Neural progenitor cell (in vitro differentiated cells): ENCODE data around the gene PSD2. TPM values are rescaled to one million over a fixed set of nuclear protein-coding genes. Genes with fewer than 3 reads are reported as not detected.
A peak's percentile ranks its signal among the peaks of the same experiment; 100 is the strongest.

Experiments
- DNase-seq: peaks from one replicate; pipeline ENCODE4 v3.0.0-alpha.2; 2016; ENCODE audit warnings: low spot score
- H2AFZ ChIP-seq: fragments of 200-600 bp; sonication (generic); replicated peaks from 2 replicates; pipeline ENCODE4 v1.6.1; 2016; ENCODE audit warnings: antibody characterized with exemption
- H3F3A ChIP-seq: fragments of 200-600 bp; sonication (generic); 2 replicates; pipeline ENCODE4 v1.6.1; 2016; ENCODE audit warnings: antibody characterized with exemption, low read depth
- H3K27ac ChIP-seq: fragments of 200-600 bp; sonication (generic); 2 replicates; pipeline ENCODE4 v1.5.1; 2016; ENCODE audit warnings: mild to moderate bottlenecking
- H3K27me3 ChIP-seq: fragments of 200-600 bp; sonication (generic); 2 replicates; pipeline ENCODE4 v1.6.1; 2016; ENCODE audit warnings: mild to moderate bottlenecking, moderate library complexity
- H3K36me3 ChIP-seq: fragments of 200-600 bp; sonication (generic); 2 replicates; pipeline ENCODE4 v1.5.1; 2016
- H3K4me1 ChIP-seq: fragments of 200-600 bp; sonication (generic); 2 replicates; pipeline ENCODE4 v1.6.1; 2016; ENCODE audit warnings: mixed run types
- H3K4me2 ChIP-seq: fragments of 200-600 bp; sonication (generic); 2 replicates; pipeline ENCODE4 v1.6.1; 2016
- H3K4me3 ChIP-seq: fragments of 200-600 bp; sonication (generic); 2 replicates; pipeline ENCODE4 v1.5.1; 2016
- H3K79me2 ChIP-seq: fragments of 200-600 bp; sonication (generic); 2 replicates; pipeline ENCODE4 v1.6.1; 2016; ENCODE audit warnings: low read depth
- H3K9ac ChIP-seq: fragments of 200-600 bp; sonication (generic); 2 replicates; pipeline ENCODE4 v1.6.1; 2016
- H3K9me3 ChIP-seq: fragments of 200-600 bp; sonication (generic); 2 replicates; pipeline ENCODE4 v1.5.1; 2016; ENCODE audit warnings: low read depth
- H4K20me1 ChIP-seq: fragments of 200-600 bp; sonication (generic); 2 replicates; pipeline ENCODE4 v1.6.1; 2016; ENCODE audit warnings: low read depth
- H3K27ac Mint-ChIP-seq: 3 replicates; pipeline ENCODE4 v1.8.0; 2021; ENCODE audit warnings: mixed read lengths
- H3K27me3 Mint-ChIP-seq: 2 replicates; pipeline ENCODE4 v1.8.0; 2022; ENCODE audit warnings: low read depth, mild to moderate bottlenecking, inconsistent platforms, moderate library complexity, mixed read lengths; ENCODE audit not compliant: insufficient read depth
- H3K36me3 Mint-ChIP-seq: 3 replicates; pipeline ENCODE4 v1.8.0; 2021; ENCODE audit warnings: mixed read lengths
- H3K4me1 Mint-ChIP-seq: 3 replicates; pipeline ENCODE4 v1.8.0; 2021; ENCODE audit warnings: mixed read lengths
- H3K4me3 Mint-ChIP-seq: 3 replicates; pipeline ENCODE4 v1.8.0; 2021; ENCODE audit warnings: mild to moderate bottlenecking, moderate library complexity, mixed read lengths
- H3K9me3 Mint-ChIP-seq: 3 replicates; pipeline ENCODE4 v1.8.0; 2020; ENCODE audit warnings: mixed read lengths
- EZH2 ChIP-seq: fragments of 200-600 bp; sonication (generic); IDR thresholded peaks from 2 replicates; pipeline ENCODE4 v1.6.1; 2017; ENCODE audit warnings: antibody characterized with exemption, mild to moderate bottlenecking, moderate library complexity
- EZH2phosphoT487 ChIP-seq: fragments of 200-600 bp; sonication (generic); IDR thresholded peaks from 2 replicates; pipeline ENCODE4 v1.6.1; 2017; ENCODE audit warnings: antibody characterized with exemption
- total RNA-seq: library from RNA; depleted of rRNA; stranded (reverse); fragments of >200 nt; gene quantifications from 2 replicates; pipeline ENCODE4 v1.2.3, GENCODE V29; 2015; ENCODE audit warnings: low replicate concordance
- TF ChIP-seq, protein P1 (sequence below): fragments of 200-600 bp; sonication (generic); IDR thresholded peaks from 2 replicates; pipeline ENCODE4 v1.5.1; 2017; ENCODE audit warnings: antibody characterized with exemption, mild to moderate bottlenecking

Gene PSD2
- total RNA-seq, 1 donor from 2014 or later, result 0.09 TPM

DNA sequence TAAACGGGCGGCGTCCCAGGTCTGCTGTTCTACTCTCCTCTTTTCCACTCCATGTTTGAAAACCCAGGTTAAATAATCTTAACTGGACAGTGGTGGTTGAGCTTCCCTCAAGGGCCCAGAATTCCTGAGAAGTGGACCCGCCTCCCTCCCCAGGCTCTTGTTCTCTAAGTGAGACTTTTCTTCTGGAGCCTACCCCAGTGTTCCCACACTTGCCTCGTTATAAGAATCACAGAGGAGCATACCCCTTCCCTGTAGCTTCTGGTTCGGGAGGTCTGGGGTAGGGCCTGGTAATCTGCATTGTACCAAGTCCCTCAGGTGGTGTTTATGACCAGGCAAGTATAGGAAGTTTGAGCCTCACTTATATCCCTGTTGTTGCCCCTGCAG is 12.0 kb downstream of the PSD2 start:
- H3K4me3 Mint-ChIP-seq, result no peak overlapping the region
- DNase-seq, result no peak
- no peak overlapping the region for H3K4me2 ChIP-seq

DNA sequence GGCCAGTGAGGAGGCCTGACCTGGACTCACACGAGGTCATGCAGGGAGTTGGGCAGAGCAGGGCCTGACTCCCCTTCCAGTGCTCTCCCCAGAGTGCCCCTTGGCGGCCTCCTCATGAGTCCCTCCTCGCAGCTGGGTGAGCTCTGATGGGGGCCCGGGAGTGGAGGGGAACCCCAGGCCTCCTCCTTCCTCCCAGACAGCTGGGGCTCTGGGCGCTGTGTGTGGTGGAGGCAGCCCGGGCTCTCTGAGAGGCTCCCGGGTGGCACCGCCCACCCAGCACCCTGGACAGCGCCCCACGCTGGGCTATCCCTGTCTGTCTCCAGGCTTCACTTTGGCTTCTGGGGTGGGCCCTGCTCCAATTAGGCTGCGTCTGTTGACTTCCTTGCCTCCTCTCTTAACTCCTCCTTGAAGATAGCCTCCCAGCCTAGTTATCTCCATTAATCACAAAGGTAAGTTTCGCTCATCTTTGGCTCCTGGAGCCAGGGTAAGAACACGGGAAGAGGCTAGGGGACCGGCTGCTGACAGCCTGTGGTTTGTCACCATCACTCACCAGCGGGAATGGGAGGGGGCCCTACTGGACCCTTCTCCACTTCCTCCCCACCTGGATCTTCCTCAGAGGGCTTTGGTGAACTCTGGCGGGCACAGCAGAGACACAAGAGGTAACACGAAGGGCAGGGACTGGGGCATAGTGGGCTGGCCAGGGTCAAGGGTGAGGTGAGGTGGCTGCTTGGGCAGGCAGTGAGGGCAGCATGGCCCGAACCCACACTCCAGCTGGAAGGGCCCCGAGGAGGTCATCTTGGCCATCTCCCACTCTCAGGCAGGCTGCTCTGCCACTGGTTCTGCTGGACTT is 13.1 kb downstream of the PSD2 start:
- no peak overlapping the region for H3K4me3 Mint-ChIP-seq
- no peak overlapping the region for H3K4me3 ChIP-seq
- H3K36me3 Mint-ChIP-seq, result no peaks in the 10 kb centered on the region
- H3K9me3 Mint-ChIP-seq, result no peaks in the 10 kb centered on the region
- no peak overlapping the region for H2AFZ ChIP-seq
- H3K4me1 ChIP-seq, result no peaks in the 10 kb centered on the region
- H4K20me1 ChIP-seq, result peaks cover 6% of the 10 kb centered on the region
- H3K4me1 Mint-ChIP-seq, result no peaks in the 10 kb centered on the region
- peaks cover 1% of the 10 kb centered on the region for H3K27me3 ChIP-seq
- peaks cover 13% of the 10 kb centered on the region for H3K27me3 Mint-ChIP-seq
- H3K27ac Mint-ChIP-seq, result no peak overlapping the region
- H3K4me2 ChIP-seq, result no peak overlapping the region
- H3K9me3 ChIP-seq, result no peaks in the 10 kb centered on the region
- DNase-seq, result peak; percentile 77
- no peak for TF ChIP-seq EZH2
- TF ChIP-seq, protein P1, sequence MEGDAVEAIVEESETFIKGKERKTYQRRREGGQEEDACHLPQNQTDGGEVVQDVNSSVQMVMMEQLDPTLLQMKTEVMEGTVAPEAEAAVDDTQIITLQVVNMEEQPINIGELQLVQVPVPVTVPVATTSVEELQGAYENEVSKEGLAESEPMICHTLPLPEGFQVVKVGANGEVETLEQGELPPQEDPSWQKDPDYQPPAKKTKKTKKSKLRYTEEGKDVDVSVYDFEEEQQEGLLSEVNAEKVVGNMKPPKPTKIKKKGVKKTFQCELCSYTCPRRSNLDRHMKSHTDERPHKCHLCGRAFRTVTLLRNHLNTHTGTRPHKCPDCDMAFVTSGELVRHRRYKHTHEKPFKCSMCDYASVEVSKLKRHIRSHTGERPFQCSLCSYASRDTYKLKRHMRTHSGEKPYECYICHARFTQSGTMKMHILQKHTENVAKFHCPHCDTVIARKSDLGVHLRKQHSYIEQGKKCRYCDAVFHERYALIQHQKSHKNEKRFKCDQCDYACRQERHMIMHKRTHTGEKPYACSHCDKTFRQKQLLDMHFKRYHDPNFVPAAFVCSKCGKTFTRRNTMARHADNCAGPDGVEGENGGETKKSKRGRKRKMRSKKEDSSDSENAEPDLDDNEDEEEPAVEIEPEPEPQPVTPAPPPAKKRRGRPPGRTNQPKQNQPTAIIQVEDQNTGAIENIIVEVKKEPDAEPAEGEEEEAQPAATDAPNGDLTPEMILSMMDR, result no peak
- TF ChIP-seq EZH2phosphoT487, result no peak
- H3K79me2 ChIP-seq, result no peaks in the 10 kb centered on the region
- H3K9ac ChIP-seq, result no peak overlapping the region
- H3K27ac ChIP-seq, result no peak overlapping the region
- H3K36me3 ChIP-seq, result no peaks in the 10 kb centered on the region
- no peaks in the 10 kb centered on the region for H3F3A ChIP-seq

More for the DNA sequence above, 12.0 kb downstream of the PSD2 start:
- no peak for TF ChIP-seq EZH2phosphoT487
- Mint-ChIP-seq H3K9me3 (no peaks in the 10 kb centered on the region), H3K4me1 (no peaks in the 10 kb centered on the region), H3K27me3 (peaks cover 17% of the 10 kb centered on the region), H3K36me3 (no peaks in the 10 kb centered on the region), H3K27ac (no peak overlapping the region)
- Histone ChIP-seq H3K9me3 (no peaks in the 10 kb centered on the region), H3K4me3 (no peak overlapping the region), H2AFZ (no peak overlapping the region), H3K4me1 (no peaks in the 10 kb centered on the region), H3K36me3 (no peaks in the 10 kb centered on the region), H3K27me3 (peaks cover 12% of the 10 kb centered on the region), H3K79me2 (no peaks in the 10 kb centered on the region), H4K20me1 (peaks cover 6% of the 10 kb centered on the region), H3K27ac (no peak overlapping the region), H3F3A (no peaks in the 10 kb centered on the region), H3K9ac (no peak overlapping the region)

DNA sequence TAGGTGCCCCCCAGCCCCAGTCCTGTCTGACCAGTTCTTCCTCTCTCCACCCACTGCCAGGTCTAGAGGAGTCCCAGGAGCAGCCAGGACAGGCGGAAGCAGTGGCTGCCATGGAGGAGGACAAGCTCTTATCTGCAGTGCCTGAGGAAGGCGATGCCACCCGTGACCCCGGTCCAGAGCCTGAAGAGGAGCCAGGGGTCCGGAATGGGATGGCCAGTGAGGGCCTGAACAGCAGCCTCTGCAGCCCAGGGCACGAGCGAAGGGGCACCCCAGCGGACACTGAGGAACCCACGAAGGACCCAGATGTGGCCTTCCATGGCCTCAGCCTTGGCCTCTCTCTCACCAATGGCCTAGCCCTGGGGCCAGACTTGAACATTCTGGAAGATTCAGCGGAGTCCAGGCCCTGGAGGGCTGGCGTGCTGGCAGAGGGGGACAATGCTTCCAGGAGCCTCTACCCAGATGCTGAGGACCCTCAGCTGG is 13.8 kb downstream of the PSD2 start:
- Histone ChIP-seq H4K20me1 (peaks cover 6% of the 10 kb centered on the region), H3K27ac (no peak overlapping the region), H3K79me2 (no peaks in the 10 kb centered on the region), H2AFZ (no peak overlapping the region), H3K9ac (no peak overlapping the region), H3K4me3 (no peak overlapping the region), H3K9me3 (no peaks in the 10 kb centered on the region), H3K4me2 (no peak overlapping the region), H3F3A (no peaks in the 10 kb centered on the region), H3K4me1 (no peaks in the 10 kb centered on the region), H3K27me3 (no peaks in the 10 kb centered on the region), H3K36me3 (no peaks in the 10 kb centered on the region)
- H3K36me3 Mint-ChIP-seq, result no peaks in the 10 kb centered on the region
- H3K27me3 Mint-ChIP-seq, result peaks cover 13% of the 10 kb centered on the region
- DNase-seq, result no peak
- H3K27ac Mint-ChIP-seq, result no peak overlapping the region
- H3K4me3 Mint-ChIP-seq, result no peak overlapping the region
- TF ChIP-seq, protein P1, result no peak
- no peak for TF ChIP-seq EZH2
- no peak for TF ChIP-seq EZH2phosphoT487
- H3K9me3 Mint-ChIP-seq, result no peaks in the 10 kb centered on the region
- H3K4me1 Mint-ChIP-seq, result no peaks in the 10 kb centered on the region
